ENCODE results near the gene CDCP1. TPM values are rescaled to one million over a fixed set of nuclear protein-coding genes. Genes with fewer than 3 reads are reported as not detected.

CDCP1 gene
- total RNA-seq, 4 donors from 2014 or later: 41.6 to 64.6 (median 53.4) TPM

DNA sequence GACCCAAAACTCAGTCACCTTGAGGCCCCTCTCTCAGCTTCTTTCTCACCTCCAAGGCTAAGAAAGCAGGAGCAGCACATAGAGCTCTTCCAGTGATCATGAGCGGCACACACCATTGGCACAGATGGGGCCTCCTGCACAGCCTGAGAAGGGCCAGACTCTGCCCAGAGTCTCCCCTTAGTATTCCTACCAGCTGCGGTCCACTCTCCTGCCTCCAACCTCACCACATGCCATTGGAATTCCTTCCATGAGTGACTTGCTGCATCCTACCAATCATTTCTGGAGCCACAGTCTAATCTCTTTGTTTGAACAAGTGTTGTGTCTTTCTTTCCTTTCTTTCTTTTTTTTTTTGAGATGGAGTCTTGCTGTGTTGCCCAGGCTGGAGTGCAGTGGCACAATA lies 39.3 kb downstream of the CDCP1 start:
- WGBS, 2 donors (ENCODE audit: low coverage in 1 of 2): 86% methylated on average over 2 of the region's 2 CpGs; no CpG with 5 or more reads in 1 of the 2 donors
- H3K9me3 ChIP-seq: no peaks in the 10 kb centered on the region
- H3K27me3 ChIP-seq: no peaks in the 10 kb centered on the region
- no peak overlapping the region for H3K4me3 ChIP-seq
- in situ Hi-C loops (cut with MboI; ENCODE audit: low pct_ligation_motif_present in 1 of 4, low pct_unique_long_range_greater_than_20kb in 1 of 4, low sequenced_read_pairs in 3 of 4): no loop called here
- DNase-seq: no peak
- intact Hi-C loops (cut with DNase I; ENCODE audit: low total_unique reads): no loop called here
- no peak for TF ChIP-seq EP300 (IDR thresholded peaks at IDR 0.05; ENCODE audit: low read depth)
- no peak for TF ChIP-seq POLR2A (IDR thresholded peaks at IDR 0.05)
- no peak for TF ChIP-seq POLR2AphosphoS5 (IDR thresholded peaks at IDR 0.05)
- TF ChIP-seq, protein P1, sequence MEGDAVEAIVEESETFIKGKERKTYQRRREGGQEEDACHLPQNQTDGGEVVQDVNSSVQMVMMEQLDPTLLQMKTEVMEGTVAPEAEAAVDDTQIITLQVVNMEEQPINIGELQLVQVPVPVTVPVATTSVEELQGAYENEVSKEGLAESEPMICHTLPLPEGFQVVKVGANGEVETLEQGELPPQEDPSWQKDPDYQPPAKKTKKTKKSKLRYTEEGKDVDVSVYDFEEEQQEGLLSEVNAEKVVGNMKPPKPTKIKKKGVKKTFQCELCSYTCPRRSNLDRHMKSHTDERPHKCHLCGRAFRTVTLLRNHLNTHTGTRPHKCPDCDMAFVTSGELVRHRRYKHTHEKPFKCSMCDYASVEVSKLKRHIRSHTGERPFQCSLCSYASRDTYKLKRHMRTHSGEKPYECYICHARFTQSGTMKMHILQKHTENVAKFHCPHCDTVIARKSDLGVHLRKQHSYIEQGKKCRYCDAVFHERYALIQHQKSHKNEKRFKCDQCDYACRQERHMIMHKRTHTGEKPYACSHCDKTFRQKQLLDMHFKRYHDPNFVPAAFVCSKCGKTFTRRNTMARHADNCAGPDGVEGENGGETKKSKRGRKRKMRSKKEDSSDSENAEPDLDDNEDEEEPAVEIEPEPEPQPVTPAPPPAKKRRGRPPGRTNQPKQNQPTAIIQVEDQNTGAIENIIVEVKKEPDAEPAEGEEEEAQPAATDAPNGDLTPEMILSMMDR (IDR thresholded peaks at IDR 0.05): no peak
- H3K4me1 ChIP-seq: peaks cover 9 to 58% (median 22%) of the 10 kb centered on the region in 4 donors
- H3K27ac ChIP-seq: no peak overlapping the region
- no peaks in the 10 kb centered on the region for H3K36me3 ChIP-seq

DNA sequence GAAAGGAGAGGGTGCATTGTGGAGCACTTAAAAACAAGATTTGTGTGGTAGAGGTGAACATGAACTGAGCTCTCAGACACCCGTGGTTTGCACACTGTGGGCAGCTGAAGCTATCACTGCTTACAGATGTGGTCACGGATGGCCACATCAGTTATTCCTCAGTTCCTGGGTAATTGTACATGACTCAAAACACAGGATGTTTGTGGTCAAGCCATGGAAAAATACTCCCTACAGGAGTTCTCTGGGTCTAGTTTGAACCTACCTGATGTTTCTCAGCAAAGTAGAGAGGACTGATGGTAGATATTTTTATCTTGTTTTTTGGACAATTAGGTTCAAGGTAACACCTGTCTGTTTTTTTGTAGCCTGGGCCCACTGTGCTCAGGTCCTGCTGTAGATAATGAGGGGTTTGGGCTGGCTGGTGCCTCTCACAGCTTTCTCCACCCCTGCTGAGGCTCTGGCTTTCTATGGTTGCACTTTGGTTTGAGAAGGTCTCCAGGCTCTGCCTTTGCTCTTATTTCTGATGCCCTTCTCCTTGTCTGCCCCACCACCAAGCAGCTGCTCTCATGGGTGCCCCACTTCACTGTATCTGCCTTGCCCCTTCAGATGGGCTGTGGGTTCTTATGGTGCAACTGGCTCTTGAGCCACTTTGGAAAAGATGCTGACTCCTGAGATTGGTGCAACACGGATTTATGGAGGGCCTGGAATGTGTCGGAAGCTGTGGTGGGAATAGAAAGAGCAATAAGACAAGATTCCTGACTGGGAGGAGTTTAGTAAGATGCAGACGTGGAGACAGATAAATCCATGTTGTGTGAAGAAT lies 40.1 kb downstream of the CDCP1 start:
- Histone ChIP-seq H3K27ac (no peak overlapping the region), H3K4me1 (peaks cover 9 to 54% (median 21%) of the 10 kb centered on the region in 4 donors), H3K4me3 (no peak overlapping the region), H3K9me3 (no peaks in the 10 kb centered on the region), H3K27me3 (no peaks in the 10 kb centered on the region), H3K36me3 (no peaks in the 10 kb centered on the region)
- WGBS, 2 donors (ENCODE audit: low coverage in 1 of 2): 64 to 66% methylated on average over 3 to 5 of the region's 5 CpGs
- intact Hi-C loops (cut with DNase I; ENCODE audit: low total_unique reads) (no loop called here), in situ Hi-C loops (cut with MboI; ENCODE audit: low pct_ligation_motif_present in 1 of 4, low pct_unique_long_range_greater_than_20kb in 1 of 4, low sequenced_read_pairs in 3 of 4) (no loop called here)
- DNase-seq: no peak
- TF ChIP-seq EP300 (IDR thresholded peaks at IDR 0.05; ENCODE audit: low read depth) (no peak), POLR2A (IDR thresholded peaks at IDR 0.05) (no peak), POLR2AphosphoS5 (IDR thresholded peaks at IDR 0.05) (no peak)
- TF ChIP-seq, protein P1 (IDR thresholded peaks at IDR 0.05): no peak

DNA sequence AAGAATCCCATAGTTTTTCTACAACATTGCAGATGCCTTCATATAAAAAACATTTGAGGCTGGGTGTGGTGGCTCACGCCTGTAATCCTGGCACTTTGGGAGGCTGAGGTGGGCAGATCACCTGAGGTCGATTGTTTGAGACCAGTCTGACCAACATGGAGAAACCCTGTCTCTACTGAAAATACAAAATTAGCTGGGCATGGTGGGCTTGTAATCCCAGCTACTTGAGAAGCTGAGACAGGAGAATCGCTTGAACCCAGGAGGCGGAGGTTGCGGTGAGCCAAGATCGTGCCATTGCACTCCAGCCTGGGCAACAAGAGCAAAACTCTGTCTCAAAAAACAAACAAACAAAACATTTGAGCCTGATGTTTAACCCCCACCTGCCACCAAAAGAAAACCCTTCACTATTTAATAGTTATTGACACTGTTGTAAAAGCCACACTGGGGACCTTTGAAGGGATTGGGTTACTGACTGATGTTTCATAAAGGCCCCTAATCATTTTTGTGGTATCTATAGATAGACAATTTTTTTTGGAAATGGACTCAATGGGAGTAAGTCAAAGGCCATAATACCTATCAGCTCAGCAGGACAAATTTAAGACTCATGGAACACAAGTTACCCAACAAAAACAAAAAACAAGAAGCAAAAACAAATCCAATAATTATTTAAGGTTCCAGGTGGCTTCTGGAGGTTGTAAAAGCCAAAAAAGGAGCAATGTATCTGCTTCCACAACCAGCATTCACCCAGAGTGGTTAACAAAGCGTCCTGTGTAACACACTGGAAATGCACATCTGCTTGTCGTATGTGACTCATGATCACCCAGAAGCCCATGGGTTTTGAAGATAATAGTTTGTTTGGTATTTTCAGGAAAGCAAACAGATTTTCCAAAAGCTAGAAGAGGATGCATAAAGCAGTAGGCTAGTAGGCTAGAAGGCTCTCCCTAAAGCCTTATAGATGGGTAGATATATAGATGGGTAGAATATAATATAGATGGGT lies 41.2 kb downstream of the CDCP1 start:
- Histone ChIP-seq H3K9me3 (no peaks in the 10 kb centered on the region), H3K27me3 (no peaks in the 10 kb centered on the region), H3K27ac (peak overlapping the region in 1 of 4 donors; percentile 6), H3K36me3 (no peaks in the 10 kb centered on the region), H3K4me1 (peaks cover 9 to 46% (median 14%) of the 10 kb centered on the region in 4 donors), H3K4me3 (no peak overlapping the region)
- DNase-seq: no peak
- in situ Hi-C loops (cut with MboI; ENCODE audit: low pct_ligation_motif_present in 1 of 4, low pct_unique_long_range_greater_than_20kb in 1 of 4, low sequenced_read_pairs in 3 of 4): no loop called here
- 76 to 96% methylated on average over 7 to 8 of the region's 8 CpGs for WGBS, 2 donors (ENCODE audit: low coverage in 1 of 2)
- intact Hi-C loops (cut with DNase I; ENCODE audit: low total_unique reads): no loop called here
- TF ChIP-seq, protein P1 (IDR thresholded peaks at IDR 0.05): no peak
- no peak for TF ChIP-seq EP300 (IDR thresholded peaks at IDR 0.05; ENCODE audit: low read depth)
- no peak for TF ChIP-seq POLR2AphosphoS5 (IDR thresholded peaks at IDR 0.05)
- TF ChIP-seq POLR2A (IDR thresholded peaks at IDR 0.05): no peak

Data from transverse colon (tissue), 4 donors.